HepG2 (cell line): ENCODE data around the gene FXYD4. TPM values are rescaled to one million over a fixed set of nuclear protein-coding genes. Genes with fewer than 3 reads are reported as not detected.

Experiments
- CBX2 ChIP-seq, 2 experiments: fragments of 200-600 bp in 1 of 2; sonication (generic); formaldehyde crosslinking in 1 of 2; IDR thresholded peaks; 2 replicates each; pipeline versions ENCODE4 v1.7.0 to v1.8.1; 2018 to 2022; ENCODE audit warnings: low read depth in 2 of 2, low read length in 1 of 2, mild to moderate bottlenecking in 1 of 2, missing genetic modification reagents in 1 of 2
- CENPX ChIP-seq: sonication (generic); formaldehyde crosslinking; IDR thresholded peaks from 2 replicates; pipeline ENCODE4 v1.9.0; 2021; ENCODE audit warnings: mild to moderate bottlenecking, missing genetic modification reagents, moderate library complexity
- MIXL1 ChIP-seq: IDR thresholded peaks from 2 replicates; pipeline ENCODE4 v1.6.1; 2016
- NFKB2 ChIP-seq: sonication (generic); formaldehyde crosslinking; IDR thresholded peaks from 2 replicates; pipeline ENCODE4 v1.4.0; 2020; ENCODE audit warnings: missing genetic modification reagents, borderline replicate concordance
- RBAK ChIP-seq: sonication (generic); formaldehyde crosslinking; IDR thresholded peaks from 2 replicates; pipeline ENCODE4 v1.5.1; 2020; ENCODE audit warnings: mild to moderate bottlenecking, missing genetic modification reagents
- SATB2 ChIP-seq: sonication (generic); formaldehyde crosslinking; IDR thresholded peaks from 2 replicates; pipeline ENCODE4 v1.5.0; 2020; ENCODE audit warnings: missing genetic modification reagents
- SMAD3 ChIP-seq: sonication (generic); formaldehyde crosslinking; IDR thresholded peaks from 2 replicates; pipeline ENCODE4 v1.4.0; 2020; ENCODE audit warnings: missing genetic modification reagents
- SOX13 ChIP-seq, 3 experiments: fragments of 450-650 bp in 1 of 3; sonication (generic) in 1 of 3; formaldehyde crosslinking in 1 of 3; IDR thresholded peaks in 2 of 3; conservative IDR thresholded peaks in 1 of 3; 2 replicates each; pipeline versions ENCODE4 v1.5.0 to v1.6.1; 2016 to 2020; ENCODE audit warnings: antibody characterized with exemption in 1 of 3, mild to moderate bottlenecking in 1 of 3, missing compliant biosample characterization in 1 of 3, missing genetic modification reagents in 1 of 3, moderate library complexity in 1 of 3
- SRY ChIP-seq: sonication (generic); formaldehyde crosslinking; IDR thresholded peaks from 2 replicates; pipeline ENCODE4 v1.8.0; 2022; ENCODE audit warnings: mild to moderate bottlenecking, missing genetic modification reagents
- XBP1 ChIP-seq: sonication (generic); formaldehyde crosslinking; IDR thresholded peaks from 2 replicates; pipeline ENCODE4 v1.5.0; 2020; ENCODE audit warnings: missing genetic modification reagents
- ZFP1 ChIP-seq: IDR thresholded peaks from 2 replicates; pipeline ENCODE4 v1.6.1; 2016
- ZNF30 ChIP-seq: sonication (generic); formaldehyde crosslinking; IDR thresholded peaks from 2 replicates; pipeline ENCODE4 v1.5.0; 2020; ENCODE audit warnings: mild to moderate bottlenecking, missing genetic modification reagents
- ZNF33B ChIP-seq: sonication (generic); formaldehyde crosslinking; IDR thresholded peaks from 2 replicates; pipeline ENCODE4 v1.5.1; 2020; ENCODE audit warnings: mild to moderate bottlenecking, missing genetic modification reagents
- ZNF44 ChIP-seq: sonication (generic); formaldehyde crosslinking; IDR thresholded peaks from 2 replicates; pipeline ENCODE4 v1.5.1; 2020; ENCODE audit warnings: mild to moderate bottlenecking, missing genetic modification reagents
- polyA plus RNA-seq, 8 experiments: library from polyadenylated mRNA; depleted of rRNA in 3 of 8; stranded (reverse) in 7 of 8; unstranded in 1 of 8; fragments of >200 nt; fragmentation: Illumina TruSeq in 4 of 8; extraction: Trizol in 4 of 8; gene quantifications; 2 replicates each; pipeline versions ENCODE4 v1.2.1 to v1.2.3, GENCODE V29; 2011 to 2016; ENCODE audit warnings: low read depth in 4 of 8, missing spikeins in 1 of 8, mixed read lengths in 1 of 8; ENCODE audit not compliant: insufficient read depth in 1 of 8
- total RNA-seq, 5 experiments: library from RNA; depleted of rRNA; stranded (reverse); fragments of >200 nt; fragmentation: Illumina TruSeq; extraction: Trizol; gene quantifications; 2 replicates each; pipeline ENCODE4 v1.2.3, GENCODE V29; 2016; ENCODE audit warnings: low read depth in 1 of 5
- TF ChIP-seq, protein P1 (sequence below): sonication (generic); formaldehyde crosslinking; IDR thresholded peaks from 2 replicates; pipeline ENCODE4 v1.4.0; 2020; ENCODE audit warnings: missing genetic modification reagents; ENCODE audit errors: not compliant biosample characterization
- TF ChIP-seq, protein P2 (sequence below): IDR thresholded peaks from 2 replicates; pipeline ENCODE4 v1.6.1; 2018; ENCODE audit warnings: missing genetic modification reagents, mild to moderate bottlenecking, missing compliant biosample characterization
- TF ChIP-seq, protein P3 (sequence below): IDR thresholded peaks from 2 replicates; pipeline ENCODE4 v1.6.1; 2016; ENCODE audit warnings: low read depth, missing genetic modification reagents, missing compliant biosample characterization

FXYD4 gene
- total and polyA plus RNA-seq, 2 of the 13 experiments (the other 11 are each of a cell fraction or from before 2014, with no cell fraction given): not detected

DNA sequence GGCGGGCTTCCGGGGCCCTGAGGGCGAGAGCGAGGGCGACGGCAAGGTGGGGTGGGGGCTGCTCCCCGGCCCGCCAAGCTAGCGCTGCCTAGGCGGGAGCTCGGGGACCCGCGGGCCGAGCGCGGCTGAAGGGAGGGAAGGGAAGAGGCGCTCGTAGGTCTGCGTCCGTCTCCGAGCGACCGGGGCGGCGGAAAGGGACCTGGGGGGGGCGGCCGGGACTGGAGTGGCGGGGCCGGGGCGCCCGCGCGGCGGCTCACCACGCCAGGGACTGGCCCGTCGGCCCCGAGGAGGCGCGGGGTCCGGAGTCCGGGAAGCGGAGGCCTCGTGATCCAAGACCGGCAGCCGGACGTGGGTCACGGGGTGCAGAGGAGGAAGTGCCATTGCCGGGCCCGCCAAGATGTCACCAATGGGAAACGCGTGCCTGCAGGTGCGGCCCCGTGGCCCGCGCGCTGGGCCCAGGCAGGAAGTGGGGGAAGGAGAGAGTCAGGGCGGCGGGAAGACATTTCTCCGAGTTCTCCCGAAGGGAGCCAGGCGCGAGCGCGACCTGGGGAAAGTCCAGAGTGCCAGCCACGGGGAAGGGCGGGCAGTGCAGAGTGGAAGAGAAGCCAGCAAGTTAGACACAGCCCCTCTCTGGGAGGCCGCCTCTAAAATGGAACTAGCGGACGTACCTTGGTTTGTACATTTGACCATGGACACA lies 25.6 kb downstream of the FXYD4 start (continued):
- TF ChIP-seq CBX2 (IDR thresholded peaks at IDR 0.05; ENCODE audit: low read depth, low read length) (no peak), CBX2 (CRISPR knock-in tag; IDR thresholded peaks at IDR 0.05; ENCODE audit: low read depth) (no peak), ZNF44 (CRISPR knock-in tag) (no peak), SOX13 (IDR thresholded peaks at IDR 0.05) (no peak), SOX13 (CRISPR knock-in tag; conservative IDR thresholded peaks at IDR 0.05 in 1 of 2, IDR thresholded peaks at IDR 0.05 in 1 of 2) (peak in 1 of 2 experiments; percentile 56; a peak in 2 of 4 replicates), XBP1 (CRISPR knock-in tag) (peak; percentile 79; the same call in 1 of the 2 replicates), ZNF33B (CRISPR knock-in tag) (no peak), ZFP1 (CRISPR knock-in tag) (no peak), SATB2 (CRISPR knock-in tag) (0 out of 2 replicates have a peak, but pooled peaks have one; percentile 23), ZNF30 (CRISPR knock-in tag) (0 out of 2 replicates have a peak, but pooled peaks have one; percentile 60), CENPX (CRISPR knock-in tag) (no peak), SMAD3 (CRISPR knock-in tag) (no peak), RBAK (CRISPR knock-in tag) (no peak), NFKB2 (peak; percentile 90), MIXL1 (peak; percentile 60; the same call in 1 of the 2 replicates), SRY (CRISPR knock-in tag) (peak; percentile 90)
- TF ChIP-seq, protein P1, sequence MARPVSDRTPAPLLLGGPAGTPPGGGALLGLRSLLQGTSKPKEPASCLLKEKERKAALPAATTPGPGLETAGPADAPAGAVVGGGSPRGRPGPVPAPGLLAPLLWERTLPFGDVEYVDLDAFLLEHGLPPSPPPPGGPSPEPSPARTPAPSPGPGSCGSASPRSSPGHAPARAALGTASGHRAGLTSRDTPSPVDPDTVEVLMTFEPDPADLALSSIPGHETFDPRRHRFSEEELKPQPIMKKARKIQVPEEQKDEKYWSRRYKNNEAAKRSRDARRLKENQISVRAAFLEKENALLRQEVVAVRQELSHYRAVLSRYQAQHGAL (CRISPR knock-in tag): no peak
- TF ChIP-seq, protein P2, sequence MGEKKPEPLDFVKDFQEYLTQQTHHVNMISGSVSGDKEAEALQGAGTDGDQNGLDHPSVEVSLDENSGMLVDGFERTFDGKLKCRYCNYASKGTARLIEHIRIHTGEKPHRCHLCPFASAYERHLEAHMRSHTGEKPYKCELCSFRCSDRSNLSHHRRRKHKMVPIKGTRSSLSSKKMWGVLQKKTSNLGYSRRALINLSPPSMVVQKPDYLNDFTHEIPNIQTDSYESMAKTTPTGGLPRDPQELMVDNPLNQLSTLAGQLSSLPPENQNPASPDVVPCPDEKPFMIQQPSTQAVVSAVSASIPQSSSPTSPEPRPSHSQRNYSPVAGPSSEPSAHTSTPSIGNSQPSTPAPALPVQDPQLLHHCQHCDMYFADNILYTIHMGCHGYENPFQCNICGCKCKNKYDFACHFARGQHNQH: peak; percentile 80
- TF ChIP-seq, protein P3, sequence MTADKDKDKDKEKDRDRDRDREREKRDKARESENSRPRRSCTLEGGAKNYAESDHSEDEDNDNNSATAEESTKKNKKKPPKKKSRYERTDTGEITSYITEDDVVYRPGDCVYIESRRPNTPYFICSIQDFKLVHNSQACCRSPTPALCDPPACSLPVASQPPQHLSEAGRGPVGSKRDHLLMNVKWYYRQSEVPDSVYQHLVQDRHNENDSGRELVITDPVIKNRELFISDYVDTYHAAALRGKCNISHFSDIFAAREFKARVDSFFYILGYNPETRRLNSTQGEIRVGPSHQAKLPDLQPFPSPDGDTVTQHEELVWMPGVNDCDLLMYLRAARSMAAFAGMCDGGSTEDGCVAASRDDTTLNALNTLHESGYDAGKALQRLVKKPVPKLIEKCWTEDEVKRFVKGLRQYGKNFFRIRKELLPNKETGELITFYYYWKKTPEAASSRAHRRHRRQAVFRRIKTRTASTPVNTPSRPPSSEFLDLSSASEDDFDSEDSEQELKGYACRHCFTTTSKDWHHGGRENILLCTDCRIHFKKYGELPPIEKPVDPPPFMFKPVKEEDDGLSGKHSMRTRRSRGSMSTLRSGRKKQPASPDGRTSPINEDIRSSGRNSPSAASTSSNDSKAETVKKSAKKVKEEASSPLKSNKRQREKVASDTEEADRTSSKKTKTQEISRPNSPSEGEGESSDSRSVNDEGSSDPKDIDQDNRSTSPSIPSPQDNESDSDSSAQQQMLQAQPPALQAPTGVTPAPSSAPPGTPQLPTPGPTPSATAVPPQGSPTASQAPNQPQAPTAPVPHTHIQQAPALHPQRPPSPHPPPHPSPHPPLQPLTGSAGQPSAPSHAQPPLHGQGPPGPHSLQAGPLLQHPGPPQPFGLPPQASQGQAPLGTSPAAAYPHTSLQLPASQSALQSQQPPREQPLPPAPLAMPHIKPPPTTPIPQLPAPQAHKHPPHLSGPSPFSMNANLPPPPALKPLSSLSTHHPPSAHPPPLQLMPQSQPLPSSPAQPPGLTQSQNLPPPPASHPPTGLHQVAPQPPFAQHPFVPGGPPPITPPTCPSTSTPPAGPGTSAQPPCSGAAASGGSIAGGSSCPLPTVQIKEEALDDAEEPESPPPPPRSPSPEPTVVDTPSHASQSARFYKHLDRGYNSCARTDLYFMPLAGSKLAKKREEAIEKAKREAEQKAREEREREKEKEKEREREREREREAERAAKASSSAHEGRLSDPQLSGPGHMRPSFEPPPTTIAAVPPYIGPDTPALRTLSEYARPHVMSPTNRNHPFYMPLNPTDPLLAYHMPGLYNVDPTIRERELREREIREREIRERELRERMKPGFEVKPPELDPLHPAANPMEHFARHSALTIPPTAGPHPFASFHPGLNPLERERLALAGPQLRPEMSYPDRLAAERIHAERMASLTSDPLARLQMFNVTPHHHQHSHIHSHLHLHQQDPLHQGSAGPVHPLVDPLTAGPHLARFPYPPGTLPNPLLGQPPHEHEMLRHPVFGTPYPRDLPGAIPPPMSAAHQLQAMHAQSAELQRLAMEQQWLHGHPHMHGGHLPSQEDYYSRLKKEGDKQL: peak; percentile 74; the same call in 1 of the 2 replicates
